ENCODE measurements around the gene GNRHR. TPM values are rescaled to one million over a fixed set of nuclear protein-coding genes. Genes with fewer than 3 reads are reported as not detected.
A peak's percentile ranks its signal among the peaks of the same experiment; 100 is the strongest.
"Not testable (repeated sequence)": the region's sequence is repeated elsewhere in the genome, so short reads cannot be mapped to it uniquely, and the experiment has no call there.

The GNRHR gene
- total RNA-seq, 1 donor from 2014 or later = not detected

- no peak for DNase-seq (ENCODE audit: low read depth)
- Histone ChIP-seq H3K36me3 (ENCODE audit: control insufficient read depth, insufficient read depth, low read length) (no peaks in the 10 kb centered on the region), H3K4me3 (ENCODE audit: low read depth, low read length) (no peak overlapping the region), H3K27me3 (ENCODE audit: control insufficient read depth, insufficient read depth, low read length) (no peaks in the 10 kb centered on the region)
- TF ChIP-seq, protein P1, sequence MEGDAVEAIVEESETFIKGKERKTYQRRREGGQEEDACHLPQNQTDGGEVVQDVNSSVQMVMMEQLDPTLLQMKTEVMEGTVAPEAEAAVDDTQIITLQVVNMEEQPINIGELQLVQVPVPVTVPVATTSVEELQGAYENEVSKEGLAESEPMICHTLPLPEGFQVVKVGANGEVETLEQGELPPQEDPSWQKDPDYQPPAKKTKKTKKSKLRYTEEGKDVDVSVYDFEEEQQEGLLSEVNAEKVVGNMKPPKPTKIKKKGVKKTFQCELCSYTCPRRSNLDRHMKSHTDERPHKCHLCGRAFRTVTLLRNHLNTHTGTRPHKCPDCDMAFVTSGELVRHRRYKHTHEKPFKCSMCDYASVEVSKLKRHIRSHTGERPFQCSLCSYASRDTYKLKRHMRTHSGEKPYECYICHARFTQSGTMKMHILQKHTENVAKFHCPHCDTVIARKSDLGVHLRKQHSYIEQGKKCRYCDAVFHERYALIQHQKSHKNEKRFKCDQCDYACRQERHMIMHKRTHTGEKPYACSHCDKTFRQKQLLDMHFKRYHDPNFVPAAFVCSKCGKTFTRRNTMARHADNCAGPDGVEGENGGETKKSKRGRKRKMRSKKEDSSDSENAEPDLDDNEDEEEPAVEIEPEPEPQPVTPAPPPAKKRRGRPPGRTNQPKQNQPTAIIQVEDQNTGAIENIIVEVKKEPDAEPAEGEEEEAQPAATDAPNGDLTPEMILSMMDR (IDR thresholded peaks at IDR 0.05; ENCODE audit: insufficient read depth, low read length, poor library complexity, severe bottlenecking) = no peak
Observed at GRCh38 chr4:67713529-67714247, 40.5 kb downstream of the GNRHR start.

GRCh38 chr4:67712650-67713528, 41.3 kb downstream of the GNRHR start:
- Histone ChIP-seq H3K27me3 (ENCODE audit: control insufficient read depth, insufficient read depth, low read length) (no peaks in the 10 kb centered on the region), H3K4me3 (ENCODE audit: low read depth, low read length) (no peak overlapping the region), H3K36me3 (ENCODE audit: control insufficient read depth, insufficient read depth, low read length) (no peaks in the 10 kb centered on the region)
- TF ChIP-seq, protein P1 (IDR thresholded peaks at IDR 0.05; ENCODE audit: insufficient read depth, low read length, poor library complexity, severe bottlenecking) = no peak
- DNase-seq (ENCODE audit: low read depth) = no peak

DNA sequence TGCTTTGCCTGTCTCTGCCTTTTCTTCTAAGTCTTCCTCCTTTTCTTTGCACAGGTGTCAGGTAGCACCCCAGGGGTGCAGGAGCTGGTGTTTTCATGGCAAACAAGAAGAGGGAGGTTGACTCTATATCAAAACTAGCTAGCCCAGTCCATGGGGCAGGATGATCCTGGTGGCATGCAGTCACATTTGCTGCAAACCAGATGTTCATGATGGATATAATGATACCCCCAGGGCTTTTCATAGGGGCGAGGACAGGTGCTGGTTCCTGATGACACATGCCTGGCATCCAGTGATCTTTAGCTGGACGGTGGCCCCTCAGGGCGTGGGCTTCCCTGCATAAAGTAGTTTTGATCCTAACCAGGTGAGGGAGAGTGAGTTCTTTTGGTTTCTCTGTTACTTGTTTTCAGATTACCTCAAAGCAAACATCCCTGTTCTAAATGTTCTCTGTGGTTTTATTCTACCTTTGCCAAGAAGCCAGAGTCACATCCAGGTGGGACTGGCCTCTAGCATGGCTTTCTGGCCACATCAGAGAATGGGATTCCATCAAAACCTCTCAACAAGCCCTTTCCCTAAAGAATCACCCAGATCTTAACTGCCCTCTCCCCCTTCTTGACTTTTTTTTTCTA, 42.1 kb downstream of the GNRHR start:
- no peaks in the 10 kb centered on the region for H3K27me3 ChIP-seq (ENCODE audit: control insufficient read depth, insufficient read depth, low read length)
- H3K4me3 ChIP-seq (ENCODE audit: low read depth, low read length) = no peak overlapping the region
- TF ChIP-seq, protein P1 (IDR thresholded peaks at IDR 0.05; ENCODE audit: insufficient read depth, low read length, poor library complexity, severe bottlenecking) = no peak
- H3K36me3 ChIP-seq (ENCODE audit: control insufficient read depth, insufficient read depth, low read length) = no peaks in the 10 kb centered on the region
- no peak for DNase-seq (ENCODE audit: low read depth)

DNA sequence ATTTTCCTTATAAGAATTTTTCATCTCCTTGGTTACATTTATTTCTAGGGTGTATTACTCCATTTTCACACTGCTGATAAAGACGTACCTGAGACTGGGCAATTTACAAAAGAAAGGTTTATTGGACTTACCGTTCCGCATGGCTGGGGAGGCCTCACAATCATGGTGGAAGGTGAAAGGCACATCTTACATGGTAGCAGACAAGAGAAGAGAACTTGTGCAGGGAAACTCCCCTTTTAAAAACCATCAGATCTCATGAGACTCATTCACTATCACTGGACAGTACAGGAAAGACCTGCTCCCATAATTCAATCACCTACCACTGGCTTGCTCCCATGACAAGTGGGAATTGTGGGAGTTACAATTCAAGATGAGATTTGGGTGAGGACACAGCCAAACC, 47.5 kb downstream of the GNRHR start:
- H3K4me3 ChIP-seq (ENCODE audit: low read depth, low read length); H3K27me3 ChIP-seq (ENCODE audit: control insufficient read depth, insufficient read depth, low read length); DNase-seq (ENCODE audit: low read depth); H3K36me3 ChIP-seq (ENCODE audit: control insufficient read depth, insufficient read depth, low read length): not testable (repeated sequence)

DNA sequence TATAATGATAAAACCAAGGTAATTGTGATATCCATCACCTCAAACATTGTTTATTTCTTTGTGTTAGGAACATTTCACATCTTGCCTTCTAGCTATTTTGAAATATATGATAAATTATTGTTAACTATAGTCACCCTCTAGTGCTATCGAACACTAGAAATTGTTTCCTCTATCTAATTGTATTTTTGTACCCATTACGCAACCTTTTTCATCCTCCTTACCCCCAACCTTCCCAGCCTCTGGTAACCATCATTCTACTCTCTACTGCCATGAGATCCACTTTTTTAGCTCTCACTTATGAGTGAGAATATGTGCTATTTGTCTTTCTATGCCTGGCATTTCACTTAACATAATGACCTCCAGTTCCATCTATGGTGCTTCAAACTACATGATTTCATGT, 49.3 kb downstream of the GNRHR start:
- Histone ChIP-seq H3K36me3 (ENCODE audit: control insufficient read depth, insufficient read depth, low read length) (no peaks in the 10 kb centered on the region), H3K4me3 (ENCODE audit: low read depth, low read length) (no peak overlapping the region), H3K27me3 (ENCODE audit: control insufficient read depth, insufficient read depth, low read length) (no peaks in the 10 kb centered on the region)
- DNase-seq (ENCODE audit: low read depth) = no peak
- TF ChIP-seq, protein P1 (IDR thresholded peaks at IDR 0.05; ENCODE audit: insufficient read depth, low read length, poor library complexity, severe bottlenecking) = no peak

- H3K27me3 ChIP-seq (ENCODE audit: control insufficient read depth, insufficient read depth, low read length) = no peaks in the 10 kb centered on the region
- peak overlapping the region; percentile 94 for H3K4me3 ChIP-seq (ENCODE audit: low read depth, low read length)
- no peak for DNase-seq (ENCODE audit: low read depth)
Observed at GRCh38 chr4:67702166-67702565, 52.0 kb downstream of the GNRHR start.

More at GRCh38 chr4:67702166-67702565, 52.0 kb downstream of the GNRHR start:
- TF ChIP-seq, protein P1 (IDR thresholded peaks at IDR 0.05; ENCODE audit: insufficient read depth, low read length, poor library complexity, severe bottlenecking) = no peak
- no peaks in the 10 kb centered on the region for H3K36me3 ChIP-seq (ENCODE audit: control insufficient read depth, insufficient read depth, low read length)
